Dendritic cell treated with granulocyte-macrophage colony-stimulating factor and Interleukin-4, amounts not matched to agents 40 ng/mL and 50 ng/mL, for 4 days (primary cell): ENCODE results near the gene DMC1.

Experiments
- H3K27ac Mint-ChIP-seq: one replicate; pipeline ENCODE4 v1.8.0; 2022; ENCODE audit warnings: mild to moderate bottlenecking, mixed read lengths
- H3K27me3 Mint-ChIP-seq: one replicate; pipeline ENCODE4 v1.8.0; 2022; ENCODE audit warnings: mild to moderate bottlenecking, mixed read lengths
- H3K36me3 Mint-ChIP-seq: one replicate; pipeline ENCODE4 v1.8.0; 2022; ENCODE audit warnings: low read depth, mixed read lengths
- H3K4me1 Mint-ChIP-seq: one replicate; pipeline ENCODE4 v1.8.0; 2022; ENCODE audit warnings: low read depth, mixed read lengths
- H3K4me3 Mint-ChIP-seq: one replicate; pipeline ENCODE4 v1.8.0; 2022; ENCODE audit warnings: mild to moderate bottlenecking, moderate library complexity, mixed read lengths
- H3K9me3 Mint-ChIP-seq: one replicate; pipeline ENCODE4 v1.8.0; 2022; ENCODE audit warnings: mixed read lengths
- intact Hi-C: fragments of 100-400 bp; cut with micrococcal nuclease; formaldehyde crosslinking; loops from one replicate; pipeline ENCODE4 v1.15.0; 2022

Gene DMC1

DNA sequence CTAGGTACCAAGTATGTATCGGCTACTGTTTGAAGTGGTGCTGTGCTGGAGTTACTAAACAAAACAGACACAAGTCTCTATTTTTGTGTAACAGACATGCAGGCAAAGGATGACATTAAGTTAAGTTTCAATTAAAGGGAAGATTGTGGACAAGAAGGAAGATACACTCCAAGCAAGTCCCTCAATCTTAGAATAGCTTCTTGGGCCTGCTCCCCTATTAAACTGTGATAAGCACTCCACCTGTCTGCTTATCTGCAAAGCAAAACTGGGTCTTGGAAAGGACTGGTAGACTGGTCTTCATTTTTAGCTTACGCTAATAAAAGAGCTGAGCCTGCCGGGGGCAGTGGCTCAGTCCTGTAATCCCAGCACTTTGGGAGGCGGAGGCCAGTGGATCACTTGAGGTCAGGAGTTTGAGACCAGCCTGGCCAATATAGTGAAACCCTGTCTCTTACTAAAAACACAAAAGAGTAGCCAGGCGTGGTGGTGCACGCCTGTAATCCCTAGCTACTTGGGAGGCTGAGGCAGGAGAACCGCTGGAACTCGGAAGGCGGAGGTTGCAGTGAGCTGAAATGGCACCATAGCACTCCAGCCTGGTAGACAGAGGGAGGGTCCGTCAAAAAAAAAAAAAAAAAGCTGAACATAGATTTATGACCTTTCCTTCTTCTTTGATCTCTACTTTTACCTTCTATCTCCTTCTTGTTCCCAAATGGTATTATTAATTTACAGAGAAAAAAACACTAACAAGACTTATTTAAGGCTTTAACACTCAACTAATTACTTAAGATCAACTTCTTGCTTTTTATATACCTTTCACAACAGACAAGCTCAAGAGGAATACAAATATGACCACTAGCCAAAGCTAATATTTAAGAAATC lies 67.9 kb downstream of the DMC1 start:
- Mint-ChIP-seq H3K27me3 (no peaks in the 10 kb centered on the region), H3K27ac (no peak overlapping the region), H3K4me1 (peaks cover 41% of the 10 kb centered on the region), H3K4me3 (no peak overlapping the region), H3K36me3 (peaks cover 93% of the 10 kb centered on the region), H3K9me3 (no peaks in the 10 kb centered on the region)
- intact Hi-C loops = loop anchor here (2.0 to 10.0 kb wide), 3 partner anchors 13 to 183 kb away; partner anchors contain the start of genes DMC1 and TOMM22

DNA sequence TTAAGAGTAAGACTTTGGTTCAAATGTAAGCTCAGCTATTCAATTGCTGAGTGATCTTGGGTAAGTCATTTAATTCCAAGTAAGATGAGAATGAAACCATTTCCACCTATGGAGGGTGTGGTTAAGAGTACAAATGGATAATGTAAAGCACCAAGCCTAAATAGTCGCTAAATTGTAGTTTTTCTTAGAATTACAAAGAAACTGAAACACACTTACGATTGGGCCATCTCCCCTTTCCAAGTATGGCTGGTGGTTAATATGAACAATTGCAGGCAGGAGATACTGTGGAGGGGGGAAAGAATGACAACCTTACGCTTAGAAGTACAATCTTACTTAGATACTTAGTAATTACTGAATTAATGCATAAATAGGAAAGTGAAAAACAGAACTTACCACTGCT lies 72.1 kb downstream of the DMC1 start:
- H3K4me3 Mint-ChIP-seq = no peak overlapping the region
- H3K9me3 Mint-ChIP-seq = no peaks in the 10 kb centered on the region
- peaks cover 100% of the 10 kb centered on the region for H3K36me3 Mint-ChIP-seq
- H3K27ac Mint-ChIP-seq = no peak overlapping the region
- peaks cover 15% of the 10 kb centered on the region for H3K4me1 Mint-ChIP-seq
- H3K27me3 Mint-ChIP-seq = no peaks in the 10 kb centered on the region
- intact Hi-C loops = no loop called here

DNA sequence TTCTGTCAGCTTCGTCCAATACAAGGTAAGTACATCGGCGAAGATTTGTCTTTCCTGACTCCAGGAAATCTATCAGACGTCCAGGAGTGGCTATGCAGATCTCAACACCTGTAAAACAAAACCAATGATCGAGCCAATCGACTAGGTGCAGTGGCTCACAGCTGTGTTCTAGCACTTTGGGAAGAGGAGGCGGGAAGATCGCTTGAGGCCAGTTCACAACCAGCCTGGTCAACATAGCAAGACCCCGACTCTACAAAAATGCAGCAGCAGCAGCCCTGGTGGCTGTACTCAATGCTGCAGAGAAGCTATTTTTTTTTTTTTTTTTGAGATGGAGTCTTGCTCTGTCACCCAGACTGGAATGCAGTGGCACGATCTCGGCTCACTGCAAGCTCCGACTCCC lies 75.0 kb downstream of the DMC1 start:
- Mint-ChIP-seq H3K4me3 (no peak overlapping the region), H3K36me3 (peaks cover 97% of the 10 kb centered on the region), H3K27ac (no peak overlapping the region), H3K4me1 (peaks cover 5% of the 10 kb centered on the region), H3K9me3 (no peaks in the 10 kb centered on the region), H3K27me3 (no peaks in the 10 kb centered on the region)
- intact Hi-C loops = no loop called here

DNA sequence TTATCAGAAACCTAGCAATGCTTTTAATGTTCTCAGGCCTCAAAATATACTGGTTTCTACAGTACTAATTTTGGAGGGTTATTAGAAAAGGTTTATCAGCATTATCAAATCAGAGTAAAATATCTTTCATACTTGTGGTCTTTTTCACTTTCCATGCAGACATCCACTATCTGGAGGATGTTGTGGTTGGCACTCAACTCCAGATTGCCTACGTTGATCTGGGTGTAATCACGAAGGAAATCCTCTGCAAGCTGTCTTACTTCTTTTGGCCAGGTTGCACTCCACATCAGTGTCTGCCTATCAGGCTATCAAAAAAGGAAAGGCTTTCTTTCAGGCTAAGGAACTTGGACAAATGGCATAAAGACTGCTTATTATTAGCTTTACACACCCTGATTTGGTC lies 75.5 kb downstream of the DMC1 start:
- intact Hi-C loops = no loop called here
- Mint-ChIP-seq H3K9me3 (no peaks in the 10 kb centered on the region), H3K4me3 (no peak overlapping the region), H3K27me3 (no peaks in the 10 kb centered on the region), H3K4me1 (peaks cover 5% of the 10 kb centered on the region), H3K36me3 (peaks cover 97% of the 10 kb centered on the region), H3K27ac (no peak overlapping the region)

DNA sequence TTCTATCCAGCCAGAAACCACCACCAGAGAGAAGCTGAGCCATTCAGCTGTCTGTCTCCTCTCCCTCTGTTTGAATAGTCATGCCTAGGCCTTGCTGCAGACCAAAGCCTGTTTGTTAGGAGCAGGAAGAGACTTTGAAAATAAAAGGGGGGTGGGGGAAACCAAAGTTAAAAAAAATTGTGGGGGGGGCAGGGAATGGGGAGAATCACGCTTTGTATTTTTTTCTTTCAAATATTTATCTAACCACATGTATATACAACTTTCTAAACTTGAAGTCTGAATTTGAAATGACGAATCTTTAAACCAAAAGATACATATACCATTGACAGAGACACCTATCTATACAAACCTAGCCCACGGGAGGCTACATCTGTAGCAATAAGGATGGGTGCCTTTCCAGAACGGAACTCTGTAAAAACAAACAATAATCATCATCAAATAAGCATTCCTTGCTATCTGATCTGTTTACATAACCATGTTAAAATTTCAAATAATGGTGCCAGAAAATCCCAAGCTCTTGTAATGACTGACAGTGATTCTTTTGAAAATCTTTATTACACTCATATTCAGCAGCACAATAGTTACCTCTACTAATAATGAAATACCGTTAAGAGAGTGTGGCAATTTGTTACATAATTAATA lies 78.2 kb downstream of the DMC1 start:
- Mint-ChIP-seq H3K36me3 (peaks cover 97% of the 10 kb centered on the region), H3K27me3 (no peaks in the 10 kb centered on the region), H3K27ac (no peak overlapping the region), H3K4me3 (no peak overlapping the region), H3K9me3 (no peaks in the 10 kb centered on the region), H3K4me1 (no peaks in the 10 kb centered on the region)
- intact Hi-C loops = no loop called here

DNA sequence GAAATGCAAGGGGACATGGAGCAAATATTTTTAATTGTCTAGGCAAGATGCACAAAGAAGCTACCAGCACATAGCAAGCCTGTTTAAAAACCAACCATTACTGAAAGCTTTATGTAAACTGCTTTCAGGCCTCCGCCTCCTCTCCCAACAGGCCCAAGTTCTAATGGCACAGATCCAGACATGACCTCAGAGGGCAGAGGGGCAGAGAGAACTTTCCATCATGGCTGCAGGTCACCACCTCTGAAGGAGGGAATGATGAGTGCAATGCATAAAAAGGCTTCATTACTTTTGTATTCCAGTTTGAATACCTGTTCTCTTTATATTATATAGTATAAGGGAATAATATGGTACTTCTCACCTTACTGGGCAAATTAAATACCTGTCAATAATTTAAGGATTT lies 79.1 kb downstream of the DMC1 start:
- Mint-ChIP-seq H3K27me3 (no peaks in the 10 kb centered on the region), H3K4me1 (no peaks in the 10 kb centered on the region), H3K4me3 (no peak overlapping the region), H3K36me3 (peaks cover 97% of the 10 kb centered on the region), H3K9me3 (no peaks in the 10 kb centered on the region), H3K27ac (no peak overlapping the region)
- intact Hi-C loops = no loop called here

DNA sequence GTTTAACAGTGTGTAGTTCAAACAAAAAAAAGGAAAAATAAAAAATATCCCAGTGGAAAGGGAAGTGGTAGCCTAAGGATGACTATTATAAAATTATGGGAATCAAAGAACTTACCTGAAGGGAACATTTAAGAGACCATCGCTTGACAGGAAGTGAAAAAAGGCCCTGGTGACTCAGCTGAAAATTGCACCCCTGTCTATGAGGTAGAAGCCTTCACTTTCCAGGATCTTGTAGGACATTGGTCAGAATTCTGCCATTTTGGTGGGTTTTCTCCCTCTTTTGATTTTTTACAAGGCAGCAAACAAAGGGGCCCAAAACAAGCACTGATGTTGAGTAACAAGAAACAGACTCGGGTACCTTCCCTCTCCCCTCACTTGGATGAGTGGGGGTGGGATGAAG lies 79.5 kb downstream of the DMC1 start:
- intact Hi-C loops = no loop called here
- Mint-ChIP-seq H3K36me3 (peaks cover 97% of the 10 kb centered on the region), H3K4me1 (no peaks in the 10 kb centered on the region), H3K4me3 (no peak overlapping the region), H3K27ac (no peak overlapping the region), H3K9me3 (no peaks in the 10 kb centered on the region), H3K27me3 (no peaks in the 10 kb centered on the region)

DNA sequence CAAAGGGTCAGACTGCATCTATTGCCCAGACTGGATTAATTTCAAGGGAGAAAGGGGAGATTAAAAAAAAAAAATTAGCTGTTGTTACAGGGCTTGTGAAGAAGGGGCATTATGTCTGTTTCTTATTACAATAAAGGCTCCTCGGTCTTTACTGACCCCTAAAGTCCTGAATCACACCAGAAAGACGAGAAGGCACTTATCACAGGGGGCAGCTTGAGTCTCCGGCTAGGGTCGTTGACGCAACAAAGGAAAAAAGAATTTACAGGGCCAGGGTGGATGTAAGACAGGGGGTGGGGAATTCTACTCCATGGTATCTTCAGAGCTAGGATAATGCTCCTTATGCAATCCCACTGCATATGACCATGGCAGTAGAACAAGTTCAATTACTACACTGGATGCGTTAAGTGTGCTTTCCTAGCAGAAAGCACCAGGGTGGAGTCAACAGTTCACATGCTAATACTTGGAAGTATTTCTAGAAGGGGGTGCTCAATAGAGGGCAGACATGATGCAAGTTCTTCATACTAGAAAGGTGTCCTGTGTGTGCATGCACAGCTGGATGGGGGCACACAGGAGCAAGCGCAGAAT lies 80.3 kb downstream of the DMC1 start:
- no peaks in the 10 kb centered on the region for H3K27me3 Mint-ChIP-seq
- peaks cover 97% of the 10 kb centered on the region for H3K36me3 Mint-ChIP-seq
- H3K4me3 Mint-ChIP-seq = no peak overlapping the region
- H3K27ac Mint-ChIP-seq = no peak overlapping the region
- no peaks in the 10 kb centered on the region for H3K4me1 Mint-ChIP-seq
- intact Hi-C loops = loop anchor here (2.0 kb wide), 1 partner anchor 13 kb away; no protein-coding TSS in a partner anchor
- no peaks in the 10 kb centered on the region for H3K9me3 Mint-ChIP-seq

DNA sequence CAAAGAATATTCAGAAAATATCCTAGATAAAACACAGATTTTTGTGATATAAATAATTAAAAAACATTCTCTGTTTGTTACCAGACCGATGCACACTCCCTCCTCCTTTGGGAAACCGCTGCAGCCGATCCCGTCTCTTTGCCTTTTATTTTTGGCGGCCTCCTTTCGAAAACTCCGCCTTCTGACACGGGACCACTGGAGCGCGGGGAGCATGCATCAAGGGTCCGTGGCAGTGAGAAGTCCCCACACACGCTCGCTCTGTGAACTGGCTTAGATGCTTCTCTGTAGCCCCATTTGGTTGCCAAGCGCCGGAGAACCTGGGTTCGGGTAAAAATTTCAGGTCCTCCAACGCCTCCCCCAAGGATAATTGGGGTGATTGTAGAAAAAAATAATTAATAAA lies 80.8 kb downstream of the DMC1 start:
- Mint-ChIP-seq H3K36me3 (peaks cover 97% of the 10 kb centered on the region), H3K4me1 (no peaks in the 10 kb centered on the region), H3K4me3 (no peak overlapping the region), H3K27me3 (no peaks in the 10 kb centered on the region), H3K9me3 (no peaks in the 10 kb centered on the region), H3K27ac (no peak overlapping the region)
- intact Hi-C loops = loop anchor here (2.0 kb wide), 1 partner anchor 14 kb away; no protein-coding TSS in a partner anchor

DNA sequence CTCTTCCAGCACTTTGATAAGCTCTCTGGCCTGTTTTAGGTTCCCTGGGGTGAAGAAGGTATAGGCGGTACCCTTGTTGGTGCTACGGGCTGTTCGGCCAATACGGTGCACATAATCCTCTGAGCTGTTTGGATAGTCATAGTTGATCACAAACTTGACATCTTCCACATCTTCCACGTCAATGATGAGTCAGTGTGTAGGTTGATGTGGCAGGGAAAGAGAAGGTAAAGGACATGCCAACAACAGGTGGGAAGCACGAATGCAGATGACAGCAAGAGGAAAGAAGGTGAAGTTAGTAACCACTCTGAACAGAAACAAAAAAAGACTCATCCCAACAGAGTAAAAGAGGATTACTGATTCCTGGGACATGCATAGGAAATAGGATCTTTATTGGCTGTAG lies 82.0 kb downstream of the DMC1 start:
- no peaks in the 10 kb centered on the region for H3K9me3 Mint-ChIP-seq
- no peaks in the 10 kb centered on the region for H3K27me3 Mint-ChIP-seq
- H3K27ac Mint-ChIP-seq = no peak overlapping the region
- intact Hi-C loops = loop anchor here (2.0 kb wide), 1 partner anchor 15 kb away; no protein-coding TSS in a partner anchor
- no peak overlapping the region for H3K4me3 Mint-ChIP-seq
- no peaks in the 10 kb centered on the region for H3K4me1 Mint-ChIP-seq
- H3K36me3 Mint-ChIP-seq = peaks cover 97% of the 10 kb centered on the region

DNA sequence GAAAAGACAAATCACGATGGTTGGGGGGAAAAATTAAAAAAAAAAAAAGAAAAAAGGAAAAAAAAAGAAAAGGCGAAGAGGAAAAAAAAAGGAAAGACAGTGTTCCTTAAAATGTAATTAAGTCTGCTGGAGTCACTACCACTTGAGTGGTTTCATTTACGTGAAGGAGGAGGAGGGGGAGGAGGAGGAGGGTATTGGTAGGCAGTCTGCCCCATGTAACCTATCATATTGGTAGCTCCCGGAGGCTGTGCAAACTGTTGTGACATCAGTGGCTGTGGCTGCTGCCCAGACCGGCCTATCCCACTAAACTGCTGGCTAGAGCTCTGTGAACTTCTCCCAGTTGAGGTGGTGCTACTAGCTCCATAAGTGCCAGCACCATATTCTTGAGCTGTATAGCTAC lies 84.2 kb downstream of the DMC1 start:
- H3K27ac Mint-ChIP-seq = no peak overlapping the region
- H3K27me3 Mint-ChIP-seq = no peaks in the 10 kb centered on the region
- intact Hi-C loops = no loop called here
- H3K4me3 Mint-ChIP-seq = no peak overlapping the region
- H3K9me3 Mint-ChIP-seq = no peaks in the 10 kb centered on the region
- H3K4me1 Mint-ChIP-seq = no peaks in the 10 kb centered on the region
- H3K36me3 Mint-ChIP-seq = peaks cover 100% of the 10 kb centered on the region

DNA sequence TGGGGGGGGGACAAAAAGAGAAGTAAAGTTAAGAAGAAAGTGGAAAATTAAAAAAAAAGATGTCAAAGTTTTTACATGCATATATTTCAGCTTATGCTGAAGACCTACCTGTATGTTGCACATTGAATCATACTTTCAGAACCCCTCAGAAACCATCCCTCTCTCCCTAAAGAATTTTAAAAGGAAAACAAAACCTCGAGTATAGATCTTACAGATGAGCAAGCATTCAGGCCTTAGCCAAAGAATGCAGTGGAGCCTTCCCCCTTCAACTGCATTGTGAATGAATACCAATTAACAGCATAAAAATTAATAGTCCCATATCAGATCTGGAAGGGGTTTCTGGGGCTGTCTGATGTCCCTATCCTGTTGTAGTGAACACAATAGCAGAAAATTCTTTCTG lies 85.7 kb downstream of the DMC1 start:
- no peaks in the 10 kb centered on the region for H3K27me3 Mint-ChIP-seq

DNA sequence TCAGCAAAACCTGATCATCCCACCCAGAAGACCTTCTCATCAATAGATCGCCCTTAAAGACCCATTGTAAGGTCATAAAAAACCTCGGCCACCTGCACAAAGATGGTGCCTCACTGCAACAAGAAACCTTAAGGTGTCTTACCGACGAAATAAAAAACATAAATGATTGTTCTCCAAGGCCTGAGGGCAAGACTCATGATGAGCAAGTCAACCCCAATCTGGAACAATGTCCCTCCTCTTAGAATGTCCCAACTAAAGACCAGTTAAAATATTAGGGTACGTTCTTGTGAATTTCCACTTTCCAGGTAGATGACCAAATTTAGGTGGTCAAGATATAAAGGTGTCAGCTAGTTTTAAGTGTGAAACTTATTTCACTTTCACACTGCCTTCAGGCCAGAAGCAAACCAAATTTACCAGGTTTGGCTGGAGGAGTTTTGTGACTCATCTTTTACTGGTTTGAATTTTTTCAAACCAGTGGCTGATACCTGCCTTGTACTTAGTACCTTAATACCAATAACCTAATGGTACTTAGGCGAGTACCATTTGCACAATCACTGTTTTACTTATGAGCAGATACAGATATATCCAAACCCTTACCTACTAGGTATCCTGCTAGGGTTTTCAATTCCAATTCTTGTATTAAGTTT lies 87.2 kb downstream of the DMC1 start:
- Mint-ChIP-seq H3K36me3 (peaks cover 75% of the 10 kb centered on the region), H3K27me3 (peaks cover under 1% of the 10 kb centered on the region), H3K4me3 (no peak overlapping the region), H3K27ac (no peak overlapping the region), H3K4me1 (no peaks in the 10 kb centered on the region), H3K9me3 (no peaks in the 10 kb centered on the region)
- intact Hi-C loops = no loop called here

More for the DNA sequence above, 85.7 kb downstream of the DMC1 start:
- H3K4me1 Mint-ChIP-seq = no peaks in the 10 kb centered on the region
- intact Hi-C loops = no loop called here
- H3K4me3 Mint-ChIP-seq = no peak overlapping the region
- H3K27ac Mint-ChIP-seq = no peak overlapping the region
- H3K9me3 Mint-ChIP-seq = no peaks in the 10 kb centered on the region
- peaks cover 90% of the 10 kb centered on the region for H3K36me3 Mint-ChIP-seq

DNA sequence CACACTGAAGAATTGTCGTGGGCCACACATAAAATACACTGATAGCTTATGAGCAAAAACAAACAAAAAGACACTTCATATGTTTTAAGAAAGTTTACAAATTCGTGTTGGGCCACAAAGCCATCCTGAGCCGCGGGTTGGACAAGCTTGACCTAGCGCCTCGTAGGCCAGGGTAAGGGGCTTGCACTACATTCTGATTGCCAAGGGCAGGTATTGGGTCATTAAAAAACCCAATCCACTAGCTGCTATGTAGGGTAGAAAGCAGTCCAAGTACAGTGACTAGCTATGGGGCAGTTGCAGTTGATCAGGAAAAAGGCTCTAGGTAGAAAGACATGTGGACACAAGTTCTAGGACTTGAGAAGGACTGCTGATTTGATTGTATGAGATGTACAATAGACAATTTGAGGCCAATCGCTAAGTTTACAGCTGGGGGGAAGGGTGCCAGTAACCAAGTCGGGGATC lies 88.1 kb downstream of the DMC1 start:
- no peak overlapping the region for H3K4me3 Mint-ChIP-seq
- no peaks in the 10 kb centered on the region for H3K9me3 Mint-ChIP-seq
- intact Hi-C loops = no loop called here
- H3K27ac Mint-ChIP-seq = no peak overlapping the region
- peaks cover 8% of the 10 kb centered on the region for H3K27me3 Mint-ChIP-seq
- H3K36me3 Mint-ChIP-seq = peaks cover 66% of the 10 kb centered on the region
- H3K4me1 Mint-ChIP-seq = no peaks in the 10 kb centered on the region
